Measurements from ENCODE around the gene RAP1GAP. TPM values are rescaled to one million over a fixed set of nuclear protein-coding genes. Genes with fewer than 3 reads are reported as not detected.

RAP1GAP gene
- polyA plus RNA-seq, 2 of the 4 experiments (the other 2 are of a cell fraction) = 5.4 to 16.7 TPM

GRCh38 chr1:21650400-21650799 lies 18.8 kb downstream of the RAP1GAP start:
- no peak for DNase-seq (ENCODE audit: low read depth in 1 of 2, low spot score in 1 of 2)
- Histone ChIP-seq H3K9me3 (no peaks in the 10 kb centered on the region), H3K4me3 (no peak overlapping the region), H3K4me1 (peaks cover 28% of the 10 kb centered on the region), H3K4me2 (peak overlapping the region; percentile 94; the same call in 2 of the 3 replicates), H3K27ac (peak overlapping the region; percentile 74 to 94; a peak in 3 of 6 replicates)
- POLR2A ChIA-PET = no interaction called here
- 63% methylated on average over 5 of the region's 9 CpGs for WGBS (ENCODE audit: missing lambda C conversion rate)
- no peak for FAIRE-seq
- no peak for ATAC-seq
- TF ChIP-seq RFX5 (IDR thresholded peaks at IDR 0.05) (no peak), MAFK (IDR thresholded peaks at IDR 0.05; ENCODE audit: partially characterized antibody) (no peak), BCL3 (IDR thresholded peaks at IDR 0.05) (no peak), ZNF302 (CRISPR knock-in tag; IDR thresholded peaks at IDR 0.05) (no peak), ZFP36 (IDR thresholded peaks at IDR 0.05; ENCODE audit: borderline replicate concordance, partially characterized antibody) (no peak), GATA3 (IDR thresholded peaks at IDR 0.05; ENCODE audit: borderline replicate concordance) (no peak), NR3C1 (IDR thresholded peaks at IDR 0.05) (no peak), SREBF2 (IDR thresholded peaks at IDR 0.05) (no peak), USF2 (IDR thresholded peaks at IDR 0.05) (no peak), E2F6 (IDR thresholded peaks at IDR 0.05; ENCODE audit: borderline replicate concordance, low read depth) (no peak), BHLHE40 (IDR thresholded peaks at IDR 0.05; ENCODE audit: low read depth, low read length) (no peak), TP53 (CRISPR knock-in tag; IDR thresholded peaks at IDR 0.05) (no peak), ELK1 (IDR thresholded peaks at IDR 0.05; ENCODE audit: low read depth, low read length) (no peak), HOXA7 (CRISPR knock-in tag; IDR thresholded peaks at IDR 0.05) (no peak), EHMT2 (IDR thresholded peaks at IDR 0.05; ENCODE audit: low read depth) (no peak), RARB (CRISPR knock-in tag; IDR thresholded peaks at IDR 0.05) (no peak), ESRRA (IDR thresholded peaks at IDR 0.05; ENCODE audit: borderline replicate concordance, low read length) (no peak)
- CTCF ChIA-PET = interaction anchor here (0.5 to 1.5 kb wide), 5 partner anchors 8 to 433 kb away, joined by 3 to 4 read pairs (median 3); no protein-coding TSS in a partner anchor

GRCh38 chr1:21649315-21649714 lies 19.8 kb downstream of the RAP1GAP start:
- WGBS (ENCODE audit: missing lambda C conversion rate) = 57% methylated on average over 2 of the region's 2 CpGs
- CTCF ChIA-PET = interaction anchor here (1.0 to 5.7 kb wide), 4 partner anchors 9 to 432 kb away, joined by 3 to 29 read pairs (median 4); no protein-coding TSS in a partner anchor
- POLR2A ChIA-PET = no interaction called here
- FAIRE-seq (no peak), ATAC-seq (no peak), DNase-seq (ENCODE audit: low read depth in 1 of 2, low spot score in 1 of 2) (no peak)
- no peaks in the 10 kb centered on the region for H3K9me3 ChIP-seq
- H3K4me3 ChIP-seq = no peak overlapping the region
- peaks cover 28% of the 10 kb centered on the region for H3K4me1 ChIP-seq
- no peak overlapping the region for H3K27ac ChIP-seq
- H3K4me2 ChIP-seq = no peak overlapping the region
- TF ChIP-seq POLR2AphosphoS2 (conservative IDR thresholded peaks at IDR 0.05; ENCODE audit: low read length) (no peak), CHD2 (IDR thresholded peaks at IDR 0.05; ENCODE audit: low read length, partially characterized antibody) (no peak), ZC3H11A (IDR thresholded peaks at IDR 0.05) (no peak), ELK1 (IDR thresholded peaks at IDR 0.05; ENCODE audit: low read depth, low read length) (no peak), KDM5A (IDR thresholded peaks at IDR 0.05) (no peak), RAD21 (conservative IDR thresholded peaks at IDR 0.05 in 1 of 2, IDR thresholded peaks at IDR 0.05 in 1 of 2) (no peak), CBX2 (IDR thresholded peaks at IDR 0.05; ENCODE audit: borderline replicate concordance, low read depth) (no peak), MYC (IDR thresholded peaks at IDR 0.05; ENCODE audit: borderline replicate concordance, low read length) (no peak), RFX5 (IDR thresholded peaks at IDR 0.05) (no peak), MAZ (IDR thresholded peaks at IDR 0.05; ENCODE audit: borderline replicate concordance, low read depth, low read length) (no peak), EHF (CRISPR knock-in tag; IDR thresholded peaks at IDR 0.05) (no peak), RNF2 (IDR thresholded peaks at IDR 0.05; ENCODE audit: borderline replicate concordance, low read depth) (no peak), SREBF2 (IDR thresholded peaks at IDR 0.05) (no peak), RARB (CRISPR knock-in tag; IDR thresholded peaks at IDR 0.05) (no peak), HOXB5 (CRISPR knock-in tag; IDR thresholded peaks at IDR 0.05) (no peak), E2F6 (IDR thresholded peaks at IDR 0.05; ENCODE audit: borderline replicate concordance, low read depth) (no peak), HEYL (CRISPR knock-in tag; IDR thresholded peaks at IDR 0.05) (no peak), HMGXB4 (CRISPR knock-in tag; IDR thresholded peaks at IDR 0.05; ENCODE audit: borderline replicate concordance) (no peak)

All from A549 (cell line).